Lower lobe of right lung (tissue), 2 donors: Measurements from ENCODE around the gene SDF4. TPM values are rescaled to one million over a fixed set of nuclear protein-coding genes. Genes with fewer than 3 reads are reported as not detected.
A peak's percentile ranks its signal among the peaks of the same experiment; 100 is the strongest.
"Not testable (repeated sequence)": the region's sequence is repeated elsewhere in the genome, so short reads cannot be mapped to it uniquely, and the experiment has no call there.

Experiments used
- ATAC-seq, 2 donors: fragments of 200-7000 bp; cut with Tn5 transposase; one replicate each; pipeline ENCODE4 v1.9.1; 2020 to 2022; ENCODE audit warnings: mild to moderate bottlenecking in 2 of 2, moderate library complexity in 2 of 2
- DNase-seq: peaks from one replicate; pipeline ENCODE4 v3.0.0-alpha.2; 2020
- H3K27ac ChIP-seq: fragments of 200-600 bp; one replicate; pipeline ENCODE4 v1.8.0; 2022
- H3K27me3 ChIP-seq: fragments of 200-600 bp; one replicate; pipeline ENCODE4 v1.8.0; 2022; ENCODE audit warnings: low read depth
- H3K36me3 ChIP-seq: fragments of 200-600 bp; one replicate; pipeline ENCODE4 v1.8.0; 2022; ENCODE audit warnings: mild to moderate bottlenecking
- H3K4me1 ChIP-seq: fragments of 200-600 bp; one replicate; pipeline ENCODE4 v1.8.0; 2022
- H3K4me3 ChIP-seq: fragments of 200-600 bp; one replicate; pipeline ENCODE4 v1.8.0; 2022; ENCODE audit warnings: mild to moderate bottlenecking
- H3K9me3 ChIP-seq: fragments of 200-600 bp; one replicate; pipeline ENCODE4 v1.8.0; 2022
- intact Hi-C: fragments of 100-400 bp; cut with DNase I; formaldehyde crosslinking; loops from one replicate; pipeline ENCODE4 v1.11.0; 2022
- total RNA-seq: library from RNA; stranded (reverse); fragmentation: NEBNext Ultra II Directional; extraction: Animal tissue kit (Norgen Biotek cat#: 25700); gene quantifications from one replicate; pipeline ENCODE4 v1.2.1, GENCODE V29; 2021
- TF ChIP-seq, protein P1 (sequence below): fragments of 200-600 bp; IDR thresholded peaks from one replicate; pipeline ENCODE4 v1.8.0; 2022; ENCODE audit warnings: antibody characterized with exemption, mild to moderate bottlenecking
- donor health status: DM: no; HTN: yes; CAD: no; lungs with severe emphysema.

SDF4 gene
- total RNA-seq, 1 donor from 2014 or later: 127 TPM

GRCh38 chr1:1253972-1254666 lies 22.3 kb upstream of the SDF4 start:
- Histone ChIP-seq H3K4me3 (no peak overlapping the region), H3K4me1 (no peaks in the 10 kb centered on the region), H3K27me3 (no peaks in the 10 kb centered on the region), H3K9me3 (no peaks in the 10 kb centered on the region), H3K36me3 (peaks cover 53% of the 10 kb centered on the region), H3K27ac (no peak overlapping the region)
- peak in 1 of 2 donors; percentile 11 for ATAC-seq
- TF ChIP-seq, protein P1, sequence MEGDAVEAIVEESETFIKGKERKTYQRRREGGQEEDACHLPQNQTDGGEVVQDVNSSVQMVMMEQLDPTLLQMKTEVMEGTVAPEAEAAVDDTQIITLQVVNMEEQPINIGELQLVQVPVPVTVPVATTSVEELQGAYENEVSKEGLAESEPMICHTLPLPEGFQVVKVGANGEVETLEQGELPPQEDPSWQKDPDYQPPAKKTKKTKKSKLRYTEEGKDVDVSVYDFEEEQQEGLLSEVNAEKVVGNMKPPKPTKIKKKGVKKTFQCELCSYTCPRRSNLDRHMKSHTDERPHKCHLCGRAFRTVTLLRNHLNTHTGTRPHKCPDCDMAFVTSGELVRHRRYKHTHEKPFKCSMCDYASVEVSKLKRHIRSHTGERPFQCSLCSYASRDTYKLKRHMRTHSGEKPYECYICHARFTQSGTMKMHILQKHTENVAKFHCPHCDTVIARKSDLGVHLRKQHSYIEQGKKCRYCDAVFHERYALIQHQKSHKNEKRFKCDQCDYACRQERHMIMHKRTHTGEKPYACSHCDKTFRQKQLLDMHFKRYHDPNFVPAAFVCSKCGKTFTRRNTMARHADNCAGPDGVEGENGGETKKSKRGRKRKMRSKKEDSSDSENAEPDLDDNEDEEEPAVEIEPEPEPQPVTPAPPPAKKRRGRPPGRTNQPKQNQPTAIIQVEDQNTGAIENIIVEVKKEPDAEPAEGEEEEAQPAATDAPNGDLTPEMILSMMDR: no peak
- no peak for DNase-seq
- intact Hi-C loops: no loop called here

GRCh38 chr1:1253314-1253713 lies 21.5 kb upstream of the SDF4 start:
- no peak overlapping the region for H3K27ac ChIP-seq
- no peaks in the 10 kb centered on the region for H3K4me1 ChIP-seq
- ATAC-seq (no peak), DNase-seq (no peak)
- no peaks in the 10 kb centered on the region for H3K27me3 ChIP-seq
- intact Hi-C loops: no loop called here
- H3K4me3 ChIP-seq: no peak overlapping the region
- no peaks in the 10 kb centered on the region for H3K9me3 ChIP-seq
- peaks cover 47% of the 10 kb centered on the region for H3K36me3 ChIP-seq
- TF ChIP-seq, protein P1: no peak

DNA sequence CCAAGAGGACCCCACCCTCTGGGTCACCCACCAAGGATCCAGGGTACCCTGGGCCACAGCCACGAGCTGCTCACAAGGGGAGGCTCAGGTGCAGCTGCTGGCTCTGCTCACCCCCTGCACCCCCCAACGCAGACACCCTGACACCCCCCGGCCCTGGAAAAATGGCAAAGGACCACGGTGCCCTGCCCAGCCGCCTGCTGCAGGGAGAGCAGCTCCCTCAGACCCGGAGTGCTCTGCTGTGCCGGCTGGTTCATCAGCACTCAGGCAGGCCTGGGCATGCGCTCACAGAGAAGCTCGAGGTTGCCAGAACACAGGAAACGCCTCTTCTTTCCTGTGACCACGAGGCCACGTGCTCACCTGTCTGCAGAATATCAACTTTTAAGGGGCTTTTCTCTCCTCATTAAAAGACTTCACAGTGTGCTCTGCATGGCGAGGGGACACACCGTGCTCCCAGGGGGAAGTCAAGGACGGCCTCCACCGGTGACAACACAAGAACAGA lies 19.0 kb upstream of the SDF4 start:
- ATAC-seq: peak; percentile 12
- DNase-seq: no peak
- TF ChIP-seq, protein P1: no peak
- Histone ChIP-seq H3K27ac (no peak overlapping the region), H3K27me3 (peaks cover 19% of the 10 kb centered on the region), H3K9me3 (no peaks in the 10 kb centered on the region), H3K4me3 (no peak overlapping the region), H3K36me3 (peaks cover 34% of the 10 kb centered on the region), H3K4me1 (no peaks in the 10 kb centered on the region)
- intact Hi-C loops: no loop called here

DNA sequence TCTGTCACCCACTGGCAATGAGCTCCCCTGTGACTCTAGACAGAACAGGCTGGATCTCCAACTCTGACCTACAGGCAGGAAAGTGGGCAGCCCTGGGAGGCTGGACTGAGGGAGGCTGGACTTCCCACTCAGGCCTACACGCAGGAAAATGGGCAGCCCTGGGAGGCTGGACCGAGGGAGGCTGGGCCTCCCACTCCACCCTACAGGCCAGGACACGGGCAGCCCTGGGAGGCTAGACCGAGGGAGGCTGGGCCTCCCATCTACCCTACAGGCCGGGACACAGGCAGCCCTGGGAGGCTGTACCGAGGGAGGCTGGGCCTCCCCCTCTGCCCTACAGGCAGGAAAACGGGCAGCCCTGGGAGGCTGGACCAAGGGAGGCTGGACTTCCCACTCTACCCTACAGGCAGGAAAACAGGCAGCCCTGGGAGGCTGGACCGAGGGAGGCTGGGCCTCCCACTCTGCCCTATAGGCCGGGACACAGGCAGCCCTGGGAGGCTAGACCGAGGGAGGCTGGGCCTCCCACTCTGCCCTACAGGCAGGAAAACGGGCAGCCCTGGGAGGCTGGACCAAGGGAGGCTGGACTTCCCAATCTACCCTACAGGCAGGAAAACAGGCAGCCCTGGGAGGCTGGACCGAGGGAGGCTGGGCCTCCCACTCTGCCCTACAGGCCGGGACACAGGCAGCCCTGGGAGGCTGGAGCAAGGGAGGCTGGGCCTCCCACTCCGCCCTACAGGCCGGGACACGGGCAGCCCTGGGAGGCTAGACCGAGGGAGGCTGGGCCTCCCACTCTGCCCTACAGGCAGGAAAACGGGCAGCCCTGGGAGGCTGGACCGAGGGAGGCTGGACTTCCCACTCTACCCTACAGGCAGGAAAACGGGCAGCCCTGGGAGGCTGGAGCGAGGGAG lies 16.5 kb upstream of the SDF4 start:
- DNase-seq, H3K4me1 ChIP-seq, intact Hi-C loops, H3K27ac ChIP-seq, H3K36me3 ChIP-seq, ATAC-seq, H3K9me3 ChIP-seq, H3K4me3 ChIP-seq: not testable (repeated sequence)
- peaks cover 36% of the 10 kb centered on the region for H3K27me3 ChIP-seq

- Histone ChIP-seq H3K36me3 (peaks cover 2% of the 10 kb centered on the region), H3K4me1 (no peaks in the 10 kb centered on the region), H3K27me3 (peaks cover 36% of the 10 kb centered on the region), H3K9me3 (no peaks in the 10 kb centered on the region), H3K4me3 (no peak overlapping the region), H3K27ac (no peak overlapping the region)
- DNase-seq (no peak), ATAC-seq (peak in 1 of 2 donors; percentile 21)
- intact Hi-C loops: no loop called here
- TF ChIP-seq, protein P1: no peak
Measured at GRCh38 chr1:1247341-1247913, 15.6 kb upstream of the SDF4 start.
